ENCODE data around the gene PAWR.

The PAWR gene

GRCh38 chr12:79585147-79585546 is 105.6 kb downstream of the PAWR start:
- no peaks in the 10 kb centered on the region for H3K9me2 ChIP-seq (replicated peaks; ENCODE audit: insufficient read depth, low read length)
- no peaks in the 10 kb centered on the region for H4K20me1 ChIP-seq (ENCODE audit: insufficient read depth, low read length)
- no peak for DNase-seq
- no peak overlapping the region for H3K4me2 ChIP-seq (ENCODE audit: low read depth, low read length)
- H3K27me3 ChIP-seq (replicated peaks; ENCODE audit: insufficient read depth, low read length), result no peaks in the 10 kb centered on the region
- H3K79me2 ChIP-seq (ENCODE audit: low read length), result no peaks in the 10 kb centered on the region
- no peak for TF ChIP-seq EZH2phosphoT487 (IDR thresholded peaks at IDR 0.05; ENCODE audit: low read length)
- TF ChIP-seq CTCF (IDR thresholded peaks at IDR 0.05; ENCODE audit: low read length), result no peak
- no peak for TF ChIP-seq EZH2 (optimal IDR thresholded peaks at IDR 0.05; ENCODE audit: low read depth, low read length)
- no peaks in the 10 kb centered on the region for H3K36me3 ChIP-seq (replicated peaks; ENCODE audit: insufficient read depth, low read length)
- no peak overlapping the region for H3K9ac ChIP-seq (ENCODE audit: low read length)
- H3K27ac ChIP-seq (ENCODE audit: low read length), result no peak overlapping the region
- H3K9me3 ChIP-seq (replicated peaks; ENCODE audit: insufficient read depth, low read length), result no peaks in the 10 kb centered on the region
- no peaks in the 10 kb centered on the region for H3F3A ChIP-seq (ENCODE audit: insufficient read depth, low read length)
- H3K4me3 ChIP-seq (ENCODE audit: low read length), result no peak overlapping the region
- H2AFZ ChIP-seq (ENCODE audit: low read length), result no peak overlapping the region
- 0 out of 2 replicates have a peak, but pooled peaks cover 4% of the 10 kb centered on the region for H3K4me1 ChIP-seq (ENCODE audit: low read length)

GRCh38 chr12:79573820-79574219 is 116.9 kb downstream of the PAWR start:
- Histone ChIP-seq H3K4me2 (ENCODE audit: low read depth, low read length) (no peak overlapping the region), H3K36me3 (replicated peaks; ENCODE audit: insufficient read depth, low read length) (no peaks in the 10 kb centered on the region)

GRCh38 chr12:79569679-79570078 is 121.1 kb downstream of the PAWR start:
- Histone ChIP-seq H3K36me3 (replicated peaks; ENCODE audit: insufficient read depth, low read length) (no peaks in the 10 kb centered on the region), H3K9me2 (replicated peaks; ENCODE audit: insufficient read depth, low read length) (no peaks in the 10 kb centered on the region), H3K27me3 (replicated peaks; ENCODE audit: insufficient read depth, low read length) (no peaks in the 10 kb centered on the region), H2AFZ (ENCODE audit: low read length) (no peak overlapping the region), H3K27ac (ENCODE audit: low read length) (no peak overlapping the region), H3K4me2 (ENCODE audit: low read depth, low read length) (no peak overlapping the region), H3K9ac (ENCODE audit: low read length) (no peak overlapping the region), H3K79me2 (ENCODE audit: low read length) (no peaks in the 10 kb centered on the region), H3K4me3 (ENCODE audit: low read length) (no peak overlapping the region), H3F3A (ENCODE audit: insufficient read depth, low read length) (no peaks in the 10 kb centered on the region), H3K4me1 (ENCODE audit: low read length) (no peaks in the 10 kb centered on the region), H4K20me1 (ENCODE audit: insufficient read depth, low read length) (no peaks in the 10 kb centered on the region), H3K9me3 (replicated peaks; ENCODE audit: insufficient read depth, low read length) (no peaks in the 10 kb centered on the region)
- DNase-seq, result no peak
- TF ChIP-seq EZH2phosphoT487 (IDR thresholded peaks at IDR 0.05; ENCODE audit: low read length) (no peak), EZH2 (optimal IDR thresholded peaks at IDR 0.05; ENCODE audit: low read depth, low read length) (no peak), CTCF (IDR thresholded peaks at IDR 0.05; ENCODE audit: low read length) (no peak)

More at GRCh38 chr12:79573820-79574219, 116.9 kb downstream of the PAWR start:
- no peak for DNase-seq
- H3K4me1 ChIP-seq (ENCODE audit: low read length), result no peaks in the 10 kb centered on the region
- no peak overlapping the region for H3K4me3 ChIP-seq (ENCODE audit: low read length)
- no peak overlapping the region for H2AFZ ChIP-seq (ENCODE audit: low read length)
- H3K9me2 ChIP-seq (replicated peaks; ENCODE audit: insufficient read depth, low read length), result no peaks in the 10 kb centered on the region
- no peaks in the 10 kb centered on the region for H3F3A ChIP-seq (ENCODE audit: insufficient read depth, low read length)
- H4K20me1 ChIP-seq (ENCODE audit: insufficient read depth, low read length), result no peaks in the 10 kb centered on the region
- H3K9me3 ChIP-seq (replicated peaks; ENCODE audit: insufficient read depth, low read length), result no peaks in the 10 kb centered on the region
- H3K9ac ChIP-seq (ENCODE audit: low read length), result no peak overlapping the region
- TF ChIP-seq CTCF (IDR thresholded peaks at IDR 0.05; ENCODE audit: low read length) (no peak), EZH2phosphoT487 (IDR thresholded peaks at IDR 0.05; ENCODE audit: low read length) (no peak), EZH2 (optimal IDR thresholded peaks at IDR 0.05; ENCODE audit: low read depth, low read length) (no peak)
- H3K27ac ChIP-seq (ENCODE audit: low read length), result no peak overlapping the region
- H3K27me3 ChIP-seq (replicated peaks; ENCODE audit: insufficient read depth, low read length), result no peaks in the 10 kb centered on the region
- no peaks in the 10 kb centered on the region for H3K79me2 ChIP-seq (ENCODE audit: low read length)

Measured in MM.1S (cell line).